ENCODE results near the gene ANXA3.
A peak's percentile ranks its signal among the peaks of the same experiment; 100 is the strongest.

Gene ANXA3

GRCh38 chr4:78644063-78644691, 92.6 kb downstream of the ANXA3 start:
- no peak overlapping the region for H4K5ac ChIP-seq (ENCODE audit: low read length)
- no peak overlapping the region for H3K27ac ChIP-seq (ENCODE audit: low read depth, low read length)
- no peak overlapping the region for H2BK15ac ChIP-seq (replicated peaks; ENCODE audit: low read depth)
- no peak overlapping the region for H3K4me3 ChIP-seq (ENCODE audit: low read length)
- no peaks in the 10 kb centered on the region for H3K79me2 ChIP-seq (ENCODE audit: control insufficient read depth, insufficient read depth, low read length)
- no peak overlapping the region for H3K4me2 ChIP-seq (ENCODE audit: low read length)
- H3K4me1 ChIP-seq (ENCODE audit: control insufficient read depth, low read depth, low read length), result peaks cover 3% of the 10 kb centered on the region
- no peak overlapping the region for H3K23ac ChIP-seq (ENCODE audit: low read length)
- H4K8ac ChIP-seq (ENCODE audit: low read depth, low read length), result no peak overlapping the region
- no peaks in the 10 kb centered on the region for H3K27me3 ChIP-seq (ENCODE audit: insufficient read depth, low read length, poor library complexity)
- H3K79me1 ChIP-seq (ENCODE audit: low read length), result no peaks in the 10 kb centered on the region
- no peak overlapping the region for H2BK120ac ChIP-seq (ENCODE audit: low read depth, low read length)
- H2BK5ac ChIP-seq (ENCODE audit: low read length), result no peak overlapping the region
- no peak overlapping the region for H3K56ac ChIP-seq (ENCODE audit: low read length)
- no peak overlapping the region for H3K4ac ChIP-seq (ENCODE audit: low read depth, low read length)
- H3K18ac ChIP-seq (ENCODE audit: low read length), result no peak overlapping the region
- H3K36me3 ChIP-seq (ENCODE audit: control insufficient read depth, insufficient read depth, low read length), result no peaks in the 10 kb centered on the region
- H2AK5ac ChIP-seq (ENCODE audit: low read length), result no peak overlapping the region
- no peak overlapping the region for H3K9ac ChIP-seq (ENCODE audit: low read length)
- DNase-seq, result no peak

- H3K27me3 ChIP-seq (ENCODE audit: insufficient read depth, low read length, poor library complexity), result no peaks in the 10 kb centered on the region
- peak; percentile 79 for DNase-seq
These were observed 93.3 kb downstream of the ANXA3 start for GRCh38 chr4:78644744-78645330.

DNA sequence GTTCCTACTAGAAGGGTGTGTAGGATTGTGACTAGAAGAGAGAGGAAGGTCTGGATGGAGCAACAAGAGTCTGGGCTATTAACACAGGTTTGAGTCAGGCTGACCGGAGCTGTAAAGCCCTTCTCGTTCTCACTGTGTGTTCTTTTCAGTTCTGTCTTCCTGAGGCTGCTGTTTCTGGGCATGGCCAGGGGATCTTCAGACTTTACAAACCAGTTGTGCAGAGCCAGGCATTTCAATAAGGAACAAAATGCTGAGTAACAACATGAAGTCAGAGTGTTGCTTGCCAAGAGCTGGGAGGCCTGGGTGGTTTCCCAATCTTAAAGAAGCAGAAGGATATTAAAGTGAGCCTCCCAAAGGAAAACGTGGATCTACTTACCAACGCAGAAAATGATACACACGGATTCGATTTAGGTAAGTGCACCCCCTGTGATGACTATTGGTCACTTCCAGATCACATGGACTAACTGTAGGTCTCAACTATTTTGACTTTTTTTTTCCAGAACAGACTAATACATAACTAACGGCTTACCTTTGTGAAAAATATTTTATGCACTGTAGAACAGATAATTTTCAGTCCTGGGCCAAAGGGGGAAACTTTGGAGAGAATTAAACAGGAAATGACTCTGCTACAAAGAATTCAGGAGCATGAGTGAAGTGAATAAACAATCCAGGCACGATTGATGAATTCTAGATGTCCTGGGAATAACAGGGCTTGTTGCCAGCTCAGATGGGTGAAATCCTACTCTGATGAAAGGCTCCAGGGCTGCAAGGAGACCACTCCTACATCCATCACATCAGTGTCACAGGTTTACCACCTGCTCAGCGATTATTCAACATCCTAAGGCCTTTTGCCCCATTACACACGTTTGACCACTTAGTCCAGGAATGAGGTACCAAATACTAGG, 94.5 kb downstream of the ANXA3 start:
- Histone ChIP-seq H3K9ac (ENCODE audit: low read length) (no peak overlapping the region), H3K23ac (ENCODE audit: low read length) (no peak overlapping the region), H4K5ac (ENCODE audit: low read length) (no peak overlapping the region), H3K79me1 (ENCODE audit: low read length) (no peaks in the 10 kb centered on the region), H4K8ac (ENCODE audit: low read depth, low read length) (no peak overlapping the region), H2BK120ac (ENCODE audit: low read depth, low read length) (no peak overlapping the region), H3K4me3 (ENCODE audit: low read length) (no peak overlapping the region), H3K4me2 (ENCODE audit: low read length) (no peak overlapping the region), H2AK5ac (ENCODE audit: low read length) (no peak overlapping the region), H3K27me3 (ENCODE audit: insufficient read depth, low read length, poor library complexity) (no peaks in the 10 kb centered on the region), H2BK5ac (ENCODE audit: low read length) (no peak overlapping the region), H3K27ac (ENCODE audit: low read depth, low read length) (no peak overlapping the region), H3K4ac (ENCODE audit: low read depth, low read length) (no peak overlapping the region), H3K4me1 (ENCODE audit: control insufficient read depth, low read depth, low read length) (peaks cover 3% of the 10 kb centered on the region), H3K79me2 (ENCODE audit: control insufficient read depth, insufficient read depth, low read length) (no peaks in the 10 kb centered on the region), H2BK15ac (replicated peaks; ENCODE audit: low read depth) (no peak overlapping the region), H3K18ac (ENCODE audit: low read length) (peak overlapping the region; percentile 8), H3K36me3 (ENCODE audit: control insufficient read depth, insufficient read depth, low read length) (no peaks in the 10 kb centered on the region), H3K56ac (ENCODE audit: low read length) (peak overlapping the region; percentile 3)
- no peak for DNase-seq
- WGBS (ENCODE audit: extremely low coverage, insufficient coverage, low lambda C conversion rate), result no CpG with 5 or more reads among the region's 10 CpGs

More at GRCh38 chr4:78644744-78645330, 93.3 kb downstream of the ANXA3 start:
- H4K8ac ChIP-seq (ENCODE audit: low read depth, low read length), result no peak overlapping the region
- no peaks in the 10 kb centered on the region for H3K36me3 ChIP-seq (ENCODE audit: control insufficient read depth, insufficient read depth, low read length)
- no peaks in the 10 kb centered on the region for H3K79me1 ChIP-seq (ENCODE audit: low read length)
- peaks cover 3% of the 10 kb centered on the region for H3K4me1 ChIP-seq (ENCODE audit: control insufficient read depth, low read depth, low read length)
- no peak overlapping the region for H3K4me2 ChIP-seq (ENCODE audit: low read length)
- no peak overlapping the region for H3K23ac ChIP-seq (ENCODE audit: low read length)
- no peak overlapping the region for H4K5ac ChIP-seq (ENCODE audit: low read length)
- no peak overlapping the region for H3K4ac ChIP-seq (ENCODE audit: low read depth, low read length)
- no CpG with 5 or more reads among the region's 4 CpGs for WGBS (ENCODE audit: extremely low coverage, insufficient coverage, low lambda C conversion rate)
- H3K9ac ChIP-seq (ENCODE audit: low read length), result no peak overlapping the region
- H2BK120ac ChIP-seq (ENCODE audit: low read depth, low read length), result no peak overlapping the region
- H2BK5ac ChIP-seq (ENCODE audit: low read length), result no peak overlapping the region
- no peak overlapping the region for H3K18ac ChIP-seq (ENCODE audit: low read length)
- H3K27ac ChIP-seq (ENCODE audit: low read depth, low read length), result no peak overlapping the region
- H3K79me2 ChIP-seq (ENCODE audit: control insufficient read depth, insufficient read depth, low read length), result no peaks in the 10 kb centered on the region
- H2BK15ac ChIP-seq (replicated peaks; ENCODE audit: low read depth), result no peak overlapping the region
- H3K4me3 ChIP-seq (ENCODE audit: low read length), result no peak overlapping the region
- no peak overlapping the region for H2AK5ac ChIP-seq (ENCODE audit: low read length)
- H3K56ac ChIP-seq (ENCODE audit: low read length), result no peak overlapping the region

GRCh38 chr4:78647272-78647671, 95.7 kb downstream of the ANXA3 start:
- Histone ChIP-seq H3K36me3 (ENCODE audit: control insufficient read depth, insufficient read depth, low read length) (no peaks in the 10 kb centered on the region), H3K27me3 (ENCODE audit: insufficient read depth, low read length, poor library complexity) (no peaks in the 10 kb centered on the region), H2BK5ac (ENCODE audit: low read length) (no peak overlapping the region), H3K4me2 (ENCODE audit: low read length) (no peak overlapping the region), H2AK5ac (ENCODE audit: low read length) (no peak overlapping the region), H3K18ac (ENCODE audit: low read length) (no peak overlapping the region), H4K8ac (ENCODE audit: low read depth, low read length) (no peak overlapping the region), H3K79me1 (ENCODE audit: low read length) (no peaks in the 10 kb centered on the region), H3K9ac (ENCODE audit: low read length) (no peak overlapping the region), H4K5ac (ENCODE audit: low read length) (no peak overlapping the region), H2BK120ac (ENCODE audit: low read depth, low read length) (no peak overlapping the region), H3K23ac (ENCODE audit: low read length) (no peak overlapping the region), H3K4me1 (ENCODE audit: control insufficient read depth, low read depth, low read length) (peaks cover 3% of the 10 kb centered on the region), H3K4me3 (ENCODE audit: low read length) (no peak overlapping the region), H3K79me2 (ENCODE audit: control insufficient read depth, insufficient read depth, low read length) (no peaks in the 10 kb centered on the region), H3K4ac (ENCODE audit: low read depth, low read length) (no peak overlapping the region), H2BK15ac (replicated peaks; ENCODE audit: low read depth) (no peak overlapping the region), H3K56ac (ENCODE audit: low read length) (no peak overlapping the region), H3K27ac (ENCODE audit: low read depth, low read length) (no peak overlapping the region)
- no CpG with 5 or more reads among the region's 2 CpGs for WGBS (ENCODE audit: extremely low coverage, insufficient coverage, low lambda C conversion rate)
- DNase-seq, result no peak

- DNase-seq, result no peak
- Histone ChIP-seq H3K9ac (ENCODE audit: low read length) (no peak overlapping the region), H2BK15ac (replicated peaks; ENCODE audit: low read depth) (no peak overlapping the region), H2AK5ac (ENCODE audit: low read length) (no peak overlapping the region), H3K23ac (ENCODE audit: low read length) (no peak overlapping the region), H3K56ac (ENCODE audit: low read length) (no peak overlapping the region), H3K4me1 (ENCODE audit: control insufficient read depth, low read depth, low read length) (peaks cover 3% of the 10 kb centered on the region), H3K27ac (ENCODE audit: low read depth, low read length) (no peak overlapping the region), H3K4me2 (ENCODE audit: low read length) (no peak overlapping the region), H3K27me3 (ENCODE audit: insufficient read depth, low read length, poor library complexity) (no peaks in the 10 kb centered on the region), H3K36me3 (ENCODE audit: control insufficient read depth, insufficient read depth, low read length) (no peaks in the 10 kb centered on the region), H3K18ac (ENCODE audit: low read length) (no peak overlapping the region), H3K79me2 (ENCODE audit: control insufficient read depth, insufficient read depth, low read length) (no peaks in the 10 kb centered on the region), H3K4ac (ENCODE audit: low read depth, low read length) (no peak overlapping the region), H4K8ac (ENCODE audit: low read depth, low read length) (no peak overlapping the region), H3K79me1 (ENCODE audit: low read length) (no peaks in the 10 kb centered on the region), H2BK120ac (ENCODE audit: low read depth, low read length) (no peak overlapping the region), H2BK5ac (ENCODE audit: low read length) (no peak overlapping the region), H3K4me3 (ENCODE audit: low read length) (no peak overlapping the region), H4K5ac (ENCODE audit: low read length) (no peak overlapping the region)
- no CpG with 5 or more reads among the region's 4 CpGs for WGBS (ENCODE audit: extremely low coverage, insufficient coverage, low lambda C conversion rate)
These were observed 97.2 kb downstream of the ANXA3 start for GRCh38 chr4:78648640-78649363.
